HCT116 (cell line): ENCODE data around the gene PPM1J.

Experiments used
- ELF1 ChIP-seq: IDR thresholded peaks from 2 replicates; pipeline ENCODE4 v1.6.1; 2012; ENCODE audit warnings: low read depth, borderline replicate concordance
- EZH2 ChIP-seq: fragments of 200-600 bp; sonication (generic); IDR thresholded peaks from 2 replicates; pipeline ENCODE4 v1.6.1; 2017; ENCODE audit warnings: antibody characterized with exemption, mixed run types
- FOSL1 ChIP-seq: IDR thresholded peaks from 2 replicates; pipeline ENCODE4 v1.6.1; 2012; ENCODE audit warnings: low read depth
- JUND ChIP-seq: IDR thresholded peaks from 2 replicates; pipeline ENCODE4 v1.6.1; 2012
- POLR2A ChIP-seq: IDR thresholded peaks from 2 replicates; pipeline ENCODE4 v1.7.0; 2011; ENCODE audit warnings: borderline replicate concordance; ENCODE audit not compliant: insufficient read depth, insufficient read length; ENCODE audit errors: extremely low read depth
- POLR2AphosphoS5 ChIP-seq: IDR thresholded peaks from 2 replicates; pipeline ENCODE4 v1.6.1; 2011; ENCODE audit warnings: mild to moderate bottlenecking, low read depth, low read length, moderate library complexity
- SIN3A ChIP-seq: IDR thresholded peaks from 2 replicates; pipeline ENCODE4 v1.6.1; 2012; ENCODE audit warnings: low read depth
- SP1 ChIP-seq: IDR thresholded peaks from 2 replicates; pipeline ENCODE4 v1.6.1; 2012; ENCODE audit warnings: low read depth
- ZNF274 ChIP-seq: fragments of 200-500 bp; sonication (Bioruptor generic); IDR thresholded peaks from 2 replicates; pipeline ENCODE4 v1.6.1; 2014; ENCODE audit warnings: mild to moderate bottlenecking, low read depth, low read length, inconsistent platforms
- TF ChIP-seq, protein P1 (sequence below): IDR thresholded peaks from 2 replicates; pipeline ENCODE4 v1.6.1; 2012
- TF ChIP-seq, protein P2 (sequence below), 3 experiments: fragments of 200-600 bp in 1 of 3; sonication (generic) in 1 of 3; IDR thresholded peaks in 2 of 3; conservative IDR thresholded peaks in 1 of 3; 2 replicates each; pipeline ENCODE4 v1.5.1; 2012 to 2017; ENCODE audit warnings: low read depth in 2 of 3, low read length in 2 of 3, antibody characterized with exemption in 1 of 3, borderline replicate concordance in 1 of 3, control low read depth in 1 of 3, mild to moderate bottlenecking in 1 of 3, mixed read lengths in 1 of 3, mixed run types in 1 of 3, moderate library complexity in 1 of 3; ENCODE audit not compliant: insufficient read depth in 1 of 3
- TF ChIP-seq, protein P3 (sequence below): IDR thresholded peaks from 2 replicates; pipeline ENCODE4 v1.6.1; 2012; ENCODE audit warnings: low read depth
- TF ChIP-seq, protein P4 (sequence below): IDR thresholded peaks from 2 replicates; pipeline ENCODE4 v1.6.1; 2011; ENCODE audit warnings: mild to moderate bottlenecking, low read length, moderate library complexity; ENCODE audit not compliant: insufficient replicate concordance; ENCODE audit errors: extremely low read depth
- TF ChIP-seq, protein P5 (sequence below): IDR thresholded peaks from 2 replicates; pipeline ENCODE4 v1.6.1; 2012

DNA sequence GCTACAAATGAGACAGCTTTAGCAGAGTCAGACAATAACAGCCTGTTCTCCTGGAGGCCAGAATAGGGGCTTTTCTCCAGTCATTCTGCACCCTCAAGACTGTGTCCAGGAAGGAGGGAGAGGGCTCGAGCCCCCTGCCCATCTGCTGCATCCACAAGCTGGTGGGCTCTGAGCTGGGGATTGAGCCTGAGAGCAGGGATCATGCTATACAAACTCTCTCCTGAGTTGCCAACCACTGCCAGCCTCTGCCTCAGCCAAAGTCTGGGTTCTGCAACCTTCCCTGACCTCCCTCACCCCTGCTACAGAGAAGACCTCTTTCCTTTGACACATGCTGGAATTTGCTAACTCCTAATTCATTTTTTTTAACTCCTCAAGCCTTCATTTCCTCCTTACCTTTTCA, 14.8 kb upstream of the PPM1J start:
- TF ChIP-seq ZNF274 (no peak), ELF1 (no peak), POLR2AphosphoS5 (no peak), POLR2A (no peak), EZH2 (no peak), SIN3A (no peak), SP1 (no peak), JUND (no peak), FOSL1 (no peak)
- TF ChIP-seq, protein P1, sequence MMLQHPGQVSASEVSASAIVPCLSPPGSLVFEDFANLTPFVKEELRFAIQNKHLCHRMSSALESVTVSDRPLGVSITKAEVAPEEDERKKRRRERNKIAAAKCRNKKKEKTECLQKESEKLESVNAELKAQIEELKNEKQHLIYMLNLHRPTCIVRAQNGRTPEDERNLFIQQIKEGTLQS = no peak
- TF ChIP-seq, protein P2, sequence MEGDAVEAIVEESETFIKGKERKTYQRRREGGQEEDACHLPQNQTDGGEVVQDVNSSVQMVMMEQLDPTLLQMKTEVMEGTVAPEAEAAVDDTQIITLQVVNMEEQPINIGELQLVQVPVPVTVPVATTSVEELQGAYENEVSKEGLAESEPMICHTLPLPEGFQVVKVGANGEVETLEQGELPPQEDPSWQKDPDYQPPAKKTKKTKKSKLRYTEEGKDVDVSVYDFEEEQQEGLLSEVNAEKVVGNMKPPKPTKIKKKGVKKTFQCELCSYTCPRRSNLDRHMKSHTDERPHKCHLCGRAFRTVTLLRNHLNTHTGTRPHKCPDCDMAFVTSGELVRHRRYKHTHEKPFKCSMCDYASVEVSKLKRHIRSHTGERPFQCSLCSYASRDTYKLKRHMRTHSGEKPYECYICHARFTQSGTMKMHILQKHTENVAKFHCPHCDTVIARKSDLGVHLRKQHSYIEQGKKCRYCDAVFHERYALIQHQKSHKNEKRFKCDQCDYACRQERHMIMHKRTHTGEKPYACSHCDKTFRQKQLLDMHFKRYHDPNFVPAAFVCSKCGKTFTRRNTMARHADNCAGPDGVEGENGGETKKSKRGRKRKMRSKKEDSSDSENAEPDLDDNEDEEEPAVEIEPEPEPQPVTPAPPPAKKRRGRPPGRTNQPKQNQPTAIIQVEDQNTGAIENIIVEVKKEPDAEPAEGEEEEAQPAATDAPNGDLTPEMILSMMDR (IDR thresholded peaks at IDR 0.05 in 2 of 3, conservative IDR thresholded peaks at IDR 0.05 in 1 of 3; ENCODE audit: borderline replicate concordance in 1 of 3, insufficient read depth in 1 of 3, low read depth in 2 of 3, low read length in 2 of 3) = no peak
- TF ChIP-seq, protein P3, sequence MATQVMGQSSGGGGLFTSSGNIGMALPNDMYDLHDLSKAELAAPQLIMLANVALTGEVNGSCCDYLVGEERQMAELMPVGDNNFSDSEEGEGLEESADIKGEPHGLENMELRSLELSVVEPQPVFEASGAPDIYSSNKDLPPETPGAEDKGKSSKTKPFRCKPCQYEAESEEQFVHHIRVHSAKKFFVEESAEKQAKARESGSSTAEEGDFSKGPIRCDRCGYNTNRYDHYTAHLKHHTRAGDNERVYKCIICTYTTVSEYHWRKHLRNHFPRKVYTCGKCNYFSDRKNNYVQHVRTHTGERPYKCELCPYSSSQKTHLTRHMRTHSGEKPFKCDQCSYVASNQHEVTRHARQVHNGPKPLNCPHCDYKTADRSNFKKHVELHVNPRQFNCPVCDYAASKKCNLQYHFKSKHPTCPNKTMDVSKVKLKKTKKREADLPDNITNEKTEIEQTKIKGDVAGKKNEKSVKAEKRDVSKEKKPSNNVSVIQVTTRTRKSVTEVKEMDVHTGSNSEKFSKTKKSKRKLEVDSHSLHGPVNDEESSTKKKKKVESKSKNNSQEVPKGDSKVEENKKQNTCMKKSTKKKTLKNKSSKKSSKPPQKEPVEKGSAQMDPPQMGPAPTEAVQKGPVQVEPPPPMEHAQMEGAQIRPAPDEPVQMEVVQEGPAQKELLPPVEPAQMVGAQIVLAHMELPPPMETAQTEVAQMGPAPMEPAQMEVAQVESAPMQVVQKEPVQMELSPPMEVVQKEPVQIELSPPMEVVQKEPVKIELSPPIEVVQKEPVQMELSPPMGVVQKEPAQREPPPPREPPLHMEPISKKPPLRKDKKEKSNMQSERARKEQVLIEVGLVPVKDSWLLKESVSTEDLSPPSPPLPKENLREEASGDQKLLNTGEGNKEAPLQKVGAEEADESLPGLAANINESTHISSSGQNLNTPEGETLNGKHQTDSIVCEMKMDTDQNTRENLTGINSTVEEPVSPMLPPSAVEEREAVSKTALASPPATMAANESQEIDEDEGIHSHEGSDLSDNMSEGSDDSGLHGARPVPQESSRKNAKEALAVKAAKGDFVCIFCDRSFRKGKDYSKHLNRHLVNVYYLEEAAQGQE = no peak
- TF ChIP-seq, protein P4, sequence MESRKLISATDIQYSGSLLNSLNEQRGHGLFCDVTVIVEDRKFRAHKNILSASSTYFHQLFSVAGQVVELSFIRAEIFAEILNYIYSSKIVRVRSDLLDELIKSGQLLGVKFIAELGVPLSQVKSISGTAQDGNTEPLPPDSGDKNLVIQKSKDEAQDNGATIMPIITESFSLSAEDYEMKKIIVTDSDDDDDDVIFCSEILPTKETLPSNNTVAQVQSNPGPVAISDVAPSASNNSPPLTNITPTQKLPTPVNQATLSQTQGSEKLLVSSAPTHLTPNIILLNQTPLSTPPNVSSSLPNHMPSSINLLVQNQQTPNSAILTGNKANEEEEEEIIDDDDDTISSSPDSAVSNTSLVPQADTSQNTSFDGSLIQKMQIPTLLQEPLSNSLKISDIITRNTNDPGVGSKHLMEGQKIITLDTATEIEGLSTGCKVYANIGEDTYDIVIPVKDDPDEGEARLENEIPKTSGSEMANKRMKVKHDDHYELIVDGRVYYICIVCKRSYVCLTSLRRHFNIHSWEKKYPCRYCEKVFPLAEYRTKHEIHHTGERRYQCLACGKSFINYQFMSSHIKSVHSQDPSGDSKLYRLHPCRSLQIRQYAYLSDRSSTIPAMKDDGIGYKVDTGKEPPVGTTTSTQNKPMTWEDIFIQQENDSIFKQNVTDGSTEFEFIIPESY = no peak
- TF ChIP-seq, protein P5, sequence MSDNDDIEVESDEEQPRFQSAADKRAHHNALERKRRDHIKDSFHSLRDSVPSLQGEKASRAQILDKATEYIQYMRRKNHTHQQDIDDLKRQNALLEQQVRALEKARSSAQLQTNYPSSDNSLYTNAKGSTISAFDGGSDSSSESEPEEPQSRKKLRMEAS = no peak
